ENCODE measurements around the gene DMD. TPM values are rescaled to one million over a fixed set of nuclear protein-coding genes. Genes with fewer than 3 reads are reported as not detected.

The DMD gene
- total and polyA plus RNA-seq, 2 of the 8 experiments (the other 6 are each of a cell fraction or from before 2014, with no cell fraction given), result 4.8 to 7.4 TPM

GRCh38 chrX:32280489-32280888 lies 930.9 kb downstream of the DMD start:
- Histone ChIP-seq H3K18ac (ENCODE audit: extremely low read depth, low read length) (no peak overlapping the region), H3K9me3 (ENCODE audit: insufficient read depth in 2 of 2, low read depth in 1 of 2, low read length in 1 of 2) (no peaks in the 10 kb centered on the region), H2BK5ac (ENCODE audit: low read depth, low read length) (no peak overlapping the region), H3K27ac (ENCODE audit: low read depth, low read length) (no peak overlapping the region), H2AK5ac (ENCODE audit: low read depth, low read length) (no peak overlapping the region), H3K79me2 (ENCODE audit: control insufficient read depth in 1 of 2, insufficient read depth in 2 of 2, low read length in 2 of 2) (no peaks in the 10 kb centered on the region), H3K14ac (ENCODE audit: insufficient read length) (no peak overlapping the region), H2BK15ac (ENCODE audit: low read length) (no peak overlapping the region), H3K23ac (ENCODE audit: insufficient read length) (no peak overlapping the region), H2BK20ac (ENCODE audit: low read length) (no peak overlapping the region), H3K27me3 (replicated peaks in 1 of 4; ENCODE audit: control insufficient read depth in 3 of 4, extremely low read depth in 1 of 4, insufficient read depth in 3 of 4, low read length in 3 of 4) (no peaks in the 10 kb centered on the region), H4K8ac (ENCODE audit: extremely low read depth, insufficient read depth, low read length) (no peak overlapping the region), H3K56ac (replicated peaks; ENCODE audit: insufficient read length, low read depth, low read length) (no peak overlapping the region), H2BK120ac (replicated peaks; ENCODE audit: low read depth, low read length) (no peak overlapping the region), H3K79me1 (ENCODE audit: low read depth, low read length) (no peaks in the 10 kb centered on the region), H3K36me3 (ENCODE audit: control insufficient read depth in 2 of 4, insufficient read depth in 4 of 4, low read length in 3 of 4) (no peaks in the 10 kb centered on the region), H2BK12ac (ENCODE audit: low read depth, low read length) (no peak overlapping the region), H3K4me3 (ENCODE audit: extremely low read depth in 1 of 4, insufficient read depth in 2 of 4, low read depth in 3 of 4, low read length in 4 of 4) (no peak overlapping the region), H3K23me2 (ENCODE audit: low read depth, low read length) (no peaks in the 10 kb centered on the region), H2AFZ (ENCODE audit: low read length) (no peak overlapping the region), H3K4me1 (replicated peaks in 1 of 4; ENCODE audit: control insufficient read depth in 3 of 4, insufficient read depth in 4 of 4, low read length in 3 of 4) (no peaks in the 10 kb centered on the region), H4K20me1 (replicated peaks in 1 of 2; ENCODE audit: control insufficient read depth in 1 of 2, insufficient read depth in 2 of 2, low read length in 2 of 2) (no peaks in the 10 kb centered on the region), H3K4me2 (ENCODE audit: insufficient read depth in 1 of 2, low read depth in 2 of 2, low read length in 2 of 2) (no peak overlapping the region), H3K9ac (replicated peaks in 1 of 4; ENCODE audit: extremely low read depth in 1 of 4, low read depth in 3 of 4, low read length in 3 of 4) (no peak overlapping the region), H3K4ac (replicated peaks; ENCODE audit: insufficient read length, low read depth, low read length) (no peak overlapping the region), H4K5ac (ENCODE audit: insufficient read length, low read depth, low read length) (no peak overlapping the region), H4K91ac (replicated peaks; ENCODE audit: insufficient read length, low read length) (no peak overlapping the region)
- FAIRE-seq (no peak), DNase-seq (ENCODE audit: low read depth in 1 of 2, low spot score in 2 of 2) (no peak)
- TF ChIP-seq EP300 (IDR thresholded peaks at IDR 0.05; ENCODE audit: borderline replicate concordance in 1 of 2, low read depth in 2 of 2, low read length in 2 of 2) (no peak), FOSL1 (IDR thresholded peaks at IDR 0.05; ENCODE audit: insufficient read depth, low read depth, low read length) (no peak)
- ChIA-PET CTCF (ENCODE audit: partially characterized antibody) (no interaction called here), POLR2A (ENCODE audit: partially characterized antibody) (no interaction called here)
- WGBS, 2 experiments (ENCODE audit: extremely low coverage in 1 of 2, insufficient coverage in 1 of 2, insufficient read length in 1 of 2, insufficient replicate concordance in 2 of 2, low coverage in 1 of 2, low lambda C conversion rate in 2 of 2, missing lambda C conversion rate in 1 of 2), result 44% methylated on average over 2 of the region's 2 CpGs; no CpG with 5 or more reads in 1 of the 2 experiments

All from H1 (cell line).